NCI-H2029 (cell line): ENCODE measurements around the gene UBE2E2.
"Not testable (repeated sequence)": the region's sequence is repeated elsewhere in the genome, so short reads cannot be mapped to it uniquely, and the experiment has no call there.

ENCODE experiments used
- DNase-seq: peaks from one replicate; lab custom pipeline; 2025; lab: John Stamatoyannopoulos, UW

The UBE2E2 gene

DNA sequence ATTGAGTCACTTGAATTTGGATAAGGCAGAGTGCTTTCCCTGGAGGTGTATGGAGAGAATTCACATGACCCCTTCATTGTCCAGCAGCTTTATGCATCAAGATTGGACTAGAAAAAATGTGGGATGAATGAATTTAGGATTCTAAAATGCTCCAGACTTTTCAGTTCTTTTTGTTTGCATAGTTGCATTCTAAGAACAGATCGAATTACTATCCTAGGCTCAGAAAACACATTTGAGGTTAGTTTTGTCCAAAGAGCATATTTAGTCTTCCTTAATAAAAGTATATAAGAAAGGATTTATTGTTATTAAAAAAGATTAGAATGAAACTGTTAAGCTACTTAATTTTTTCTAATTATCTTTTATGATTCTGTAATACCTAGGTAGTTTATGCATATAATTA, 127.4 kb downstream of the UBE2E2 start:
- no peak for DNase-seq

DNA sequence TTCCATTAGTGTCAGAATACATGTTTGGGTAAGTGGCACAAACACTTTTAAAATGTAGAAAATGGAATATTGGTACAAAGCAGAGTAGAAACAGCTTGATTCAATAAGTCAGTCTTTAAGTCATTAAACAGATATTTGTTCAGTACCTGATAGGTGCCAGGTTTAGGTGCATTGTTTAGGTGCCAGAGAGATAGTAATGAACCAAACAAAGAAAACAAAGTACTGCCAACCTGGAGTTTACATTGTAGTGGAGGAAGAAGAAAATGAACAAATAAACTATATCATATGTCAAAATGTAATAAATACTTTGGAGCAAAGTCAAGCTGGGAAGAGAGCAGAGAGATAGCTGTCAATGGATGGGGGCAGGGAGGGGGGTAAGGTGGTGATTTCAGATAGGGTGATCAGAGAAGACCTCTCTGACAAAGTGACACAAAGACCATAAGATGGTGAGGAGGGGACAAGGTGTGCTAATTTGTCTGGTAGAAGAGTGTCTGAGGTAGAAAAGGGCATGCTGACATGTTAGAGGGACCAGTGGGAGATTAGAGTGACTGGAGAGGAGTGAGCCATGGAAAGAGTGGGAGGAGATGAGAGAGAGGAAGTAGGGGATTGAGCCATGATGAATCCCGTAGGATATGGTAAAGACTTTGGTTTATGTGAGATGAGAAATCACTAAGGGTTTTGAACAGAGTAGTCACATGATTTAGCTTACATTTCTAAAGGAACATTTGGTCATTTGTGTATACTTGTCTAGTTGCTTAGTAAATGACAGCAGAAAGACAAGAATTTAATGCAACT, 128.2 kb downstream of the UBE2E2 start:
- no peak for DNase-seq

DNA sequence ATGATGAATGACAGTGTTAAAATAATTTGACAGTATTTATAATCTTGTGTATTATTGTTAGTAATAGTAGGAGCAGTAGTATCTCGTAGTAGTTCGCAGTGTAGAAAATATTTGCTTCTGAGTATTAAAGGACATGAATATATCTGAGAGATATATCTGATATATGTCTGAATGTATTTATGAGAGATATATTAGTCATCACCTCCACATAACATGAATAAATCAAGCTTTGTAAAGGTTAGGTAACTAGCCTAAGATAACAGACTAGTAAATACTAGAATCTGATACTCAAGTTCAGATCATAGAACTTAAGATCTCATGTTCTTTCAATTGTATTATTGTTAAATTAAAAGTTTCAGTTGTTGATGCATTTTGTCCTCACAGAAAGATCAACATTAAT, 130.5 kb downstream of the UBE2E2 start:
- no peak for DNase-seq

DNA sequence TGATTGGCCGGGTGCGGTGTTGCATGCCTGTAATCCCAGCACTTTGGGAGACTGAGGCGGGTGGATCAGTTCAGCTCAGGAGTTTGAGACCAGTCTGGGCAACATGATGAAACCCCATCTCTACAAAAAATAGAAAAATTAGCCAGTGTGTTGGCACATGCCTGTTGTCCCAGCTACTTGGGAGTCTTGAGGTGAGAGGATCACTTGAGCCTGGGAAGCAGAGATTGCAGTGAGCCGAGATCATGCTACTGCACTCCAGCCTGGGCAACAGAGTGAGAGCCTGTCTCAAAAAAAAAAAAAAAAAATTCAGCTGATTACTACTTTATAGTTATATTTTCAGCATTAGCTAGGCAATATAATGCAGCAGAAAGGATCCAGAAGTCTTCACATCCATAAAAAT, 133.7 kb downstream of the UBE2E2 start:
- DNase-seq = not testable (repeated sequence)

DNA sequence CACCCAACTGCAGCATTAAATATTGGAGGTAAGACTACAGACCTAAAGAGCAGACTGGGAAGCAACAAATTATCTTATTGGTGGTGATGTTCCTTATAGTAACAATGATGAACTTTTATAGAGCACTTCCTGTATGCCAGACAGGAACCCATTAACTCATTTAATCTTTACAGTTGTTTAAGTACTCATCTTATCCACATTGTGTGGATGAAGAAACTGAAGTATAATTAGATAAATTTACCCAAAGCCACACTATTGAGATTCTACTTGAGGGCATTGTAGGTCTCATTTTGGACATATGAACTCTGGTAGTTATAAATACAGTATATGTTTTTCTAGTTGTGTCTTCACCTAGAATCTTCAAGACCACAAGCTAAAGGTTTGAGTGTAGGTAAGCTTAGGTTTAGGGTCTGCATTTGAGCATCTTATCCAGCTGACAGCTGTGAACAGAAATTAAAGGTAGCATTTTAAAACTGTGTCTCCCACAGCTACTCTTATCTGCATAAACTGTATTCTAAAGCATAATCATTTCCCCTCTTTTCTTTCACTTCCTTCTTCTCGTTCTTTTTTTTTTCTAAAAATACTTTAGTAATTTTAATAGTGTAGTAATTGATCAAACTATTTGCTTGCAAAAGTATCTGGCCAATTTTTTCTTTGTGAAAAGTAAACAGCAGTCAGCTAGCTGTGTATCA, 138.2 kb downstream of the UBE2E2 start:
- DNase-seq = no peak

DNA sequence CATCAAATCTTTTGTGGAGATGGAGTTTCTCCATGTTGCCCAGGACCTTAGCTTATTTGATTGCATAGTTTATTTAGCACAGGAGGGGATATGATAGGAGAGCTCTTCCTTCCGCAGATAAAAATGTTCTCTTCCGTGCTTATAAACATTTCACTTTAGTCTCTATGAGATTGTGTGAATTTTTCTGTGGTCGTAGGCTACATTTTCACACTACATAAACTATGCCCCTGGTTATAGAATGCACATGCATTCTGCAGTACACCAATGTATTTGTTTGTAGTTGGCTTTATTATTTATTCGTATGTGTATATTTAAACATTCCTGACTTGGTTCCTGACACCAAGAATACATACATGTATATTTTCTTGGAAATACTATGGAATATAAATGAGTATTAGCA, 139.2 kb downstream of the UBE2E2 start:
- DNase-seq = no peak

DNA sequence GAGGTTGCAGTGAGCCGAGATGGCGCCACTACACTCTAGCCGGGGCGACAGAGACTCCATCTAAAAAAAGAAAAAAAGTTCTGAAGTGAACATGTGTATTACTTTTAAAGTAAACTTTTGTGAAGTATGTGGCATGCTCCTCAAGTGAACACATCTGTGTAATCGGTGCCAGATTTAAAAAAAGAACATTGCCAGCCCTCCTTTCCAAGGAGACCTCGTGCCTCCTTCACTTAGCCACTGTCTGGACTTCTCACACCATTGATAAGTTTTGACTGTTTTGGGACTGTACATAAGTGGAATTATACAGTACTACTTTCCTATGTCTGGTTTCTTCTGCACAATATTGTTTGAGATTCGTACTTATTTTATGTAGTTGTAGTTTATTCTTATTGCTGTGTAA, 140.4 kb downstream of the UBE2E2 start:
- no peak for DNase-seq

DNA sequence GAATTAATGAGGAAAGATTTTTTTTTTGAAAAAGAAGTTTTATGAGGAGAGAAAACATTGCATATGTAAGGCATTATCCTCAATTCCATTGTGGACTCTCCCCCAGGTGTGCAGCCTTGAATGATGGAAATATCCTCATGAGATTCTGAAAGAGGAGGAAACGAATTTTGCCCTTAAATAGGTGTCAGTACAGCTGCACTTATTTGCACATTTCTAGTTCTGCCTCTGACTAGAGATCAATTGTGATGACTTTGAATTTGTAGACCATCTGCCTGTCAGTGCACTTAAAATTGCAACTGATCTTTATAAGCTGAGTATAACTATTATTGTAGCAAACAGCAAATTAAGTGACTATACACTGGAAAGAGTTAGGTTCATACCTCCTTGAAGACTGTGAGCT, 141.8 kb downstream of the UBE2E2 start:
- DNase-seq = no peak

DNA sequence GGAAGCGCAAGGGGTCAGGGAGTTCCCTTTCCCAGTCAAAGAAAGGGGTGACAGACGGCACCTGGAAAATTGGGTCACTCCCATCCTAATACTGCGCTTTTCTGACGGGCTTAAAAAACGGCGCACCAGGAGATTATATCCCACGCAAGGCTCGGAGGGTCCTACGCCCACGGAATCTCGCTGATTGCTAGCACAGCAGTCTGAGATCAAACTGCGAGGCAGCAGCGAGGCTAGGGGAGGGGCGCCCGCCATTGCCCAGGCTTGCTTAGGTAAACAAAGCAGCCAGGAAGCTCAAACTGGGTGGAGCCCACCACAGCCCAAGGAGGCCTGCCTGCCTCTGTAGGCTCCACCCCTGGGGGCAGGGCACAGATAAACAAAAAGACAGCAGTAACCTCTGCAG, 146.3 kb downstream of the UBE2E2 start:
- not testable (repeated sequence) for DNase-seq

DNA sequence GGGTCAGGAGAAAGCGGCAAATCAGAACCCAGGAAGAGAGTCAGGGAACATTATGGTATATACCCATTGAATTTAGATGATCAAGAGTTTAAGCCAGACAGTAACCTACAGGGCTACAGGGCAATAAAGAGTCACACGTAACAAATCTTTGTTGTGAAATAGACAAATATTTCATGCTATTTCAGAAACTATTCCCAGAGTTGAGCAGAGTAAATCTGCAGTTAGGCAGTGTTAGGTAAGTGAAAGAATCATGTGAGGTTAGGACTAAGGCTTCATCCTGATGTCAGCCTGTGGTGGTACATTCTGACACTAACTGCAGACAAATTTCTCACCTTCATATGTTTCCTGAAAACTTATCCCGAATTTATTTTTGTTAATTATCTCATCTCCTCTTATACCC, 153.0 kb downstream of the UBE2E2 start:
- DNase-seq = no peak

DNA sequence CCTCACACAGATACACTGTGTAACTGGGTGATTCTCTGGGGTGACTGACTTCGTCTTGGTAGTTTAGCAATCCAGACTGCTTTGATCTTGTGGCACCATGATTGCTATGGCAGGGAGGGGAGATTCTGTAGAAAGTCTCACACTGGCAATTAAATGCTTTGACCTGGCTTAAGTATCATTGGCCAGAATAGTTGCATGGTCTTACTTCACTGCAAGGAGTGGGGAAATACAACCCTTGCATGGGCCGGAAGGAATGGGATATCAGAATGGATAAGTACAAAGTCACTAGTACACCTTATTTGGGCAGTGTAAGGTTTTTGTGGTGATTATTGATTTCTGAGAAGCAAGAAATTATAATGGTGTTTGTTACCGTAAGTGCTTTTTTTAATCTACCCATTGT, 153.8 kb downstream of the UBE2E2 start:
- DNase-seq = no peak

DNA sequence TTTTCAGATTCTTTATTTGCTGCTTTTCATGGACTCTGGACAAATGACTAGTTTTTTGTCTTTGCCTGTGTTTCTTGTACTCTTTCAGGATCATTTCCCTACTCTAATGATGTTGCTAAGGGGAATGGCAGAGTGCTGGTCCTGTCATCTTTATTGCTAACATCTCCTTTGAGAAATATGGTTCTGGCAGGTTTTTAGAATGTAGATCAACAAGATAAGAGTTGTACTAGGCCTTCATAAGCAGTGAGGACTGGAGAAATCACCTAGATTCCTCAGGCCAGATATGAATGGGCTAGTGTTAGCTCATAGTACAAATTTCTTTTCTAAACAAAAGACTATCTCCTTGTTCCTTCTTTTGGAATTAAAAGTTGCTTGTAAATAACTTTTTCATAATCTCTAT, 156.0 kb downstream of the UBE2E2 start:
- no peak for DNase-seq

DNA sequence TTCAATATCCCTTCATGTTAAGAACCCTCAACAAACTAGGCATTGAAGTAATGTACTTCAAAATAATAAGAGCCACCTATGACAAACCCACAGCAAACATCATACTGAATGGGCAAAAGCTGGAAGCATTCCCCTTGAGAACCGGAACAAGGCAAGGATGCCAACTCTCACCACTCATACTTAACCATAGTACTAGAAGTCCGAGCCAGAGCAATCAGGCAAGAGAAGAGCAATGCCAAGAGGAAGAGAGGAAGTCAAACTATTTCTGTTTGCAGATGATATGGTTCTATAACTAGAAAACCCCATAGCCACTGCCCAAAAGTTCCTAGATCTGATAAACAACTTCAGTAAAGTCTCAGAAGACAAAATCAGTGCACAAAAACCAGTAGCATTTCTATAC, 161.9 kb downstream of the UBE2E2 start:
- DNase-seq = peak; percentile 85

DNA sequence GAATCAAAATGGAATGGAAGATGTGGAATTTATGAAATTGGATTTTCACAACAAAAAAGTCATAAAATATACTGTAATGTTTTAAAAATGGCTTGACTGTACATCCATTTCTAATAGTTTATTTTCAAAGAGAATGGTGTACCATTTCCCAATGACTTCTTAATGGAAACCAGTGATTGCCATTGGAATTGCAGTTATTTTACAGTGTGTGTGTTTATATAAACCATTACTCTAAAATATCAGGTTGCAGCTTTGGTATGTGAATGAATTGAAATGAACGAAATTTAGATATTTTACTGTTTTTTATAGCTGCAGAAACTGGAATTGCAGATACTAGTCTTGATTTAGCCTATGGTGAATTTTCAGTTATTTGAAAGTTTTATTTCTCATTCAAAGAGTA, 165.6 kb downstream of the UBE2E2 start:
- DNase-seq = no peak

DNA sequence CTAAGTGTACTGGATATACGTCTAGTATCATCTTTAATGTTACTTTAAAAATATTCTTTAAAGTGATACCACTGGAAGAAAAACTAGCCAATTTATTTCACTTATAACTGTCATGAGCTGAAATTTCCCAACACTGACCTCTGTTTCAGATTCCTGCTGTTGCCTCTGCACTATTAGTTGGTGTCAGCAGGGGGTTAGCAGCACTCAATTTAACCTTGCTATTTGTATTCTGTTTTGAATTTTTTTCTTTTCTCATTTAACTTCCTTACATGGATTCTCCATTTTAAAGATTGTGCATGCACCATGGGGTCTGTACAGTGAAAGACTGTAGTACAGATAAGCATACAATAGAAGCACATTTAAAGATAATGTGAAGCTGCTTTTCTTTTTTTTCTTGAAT, 169.2 kb downstream of the UBE2E2 start:
- no peak for DNase-seq

DNA sequence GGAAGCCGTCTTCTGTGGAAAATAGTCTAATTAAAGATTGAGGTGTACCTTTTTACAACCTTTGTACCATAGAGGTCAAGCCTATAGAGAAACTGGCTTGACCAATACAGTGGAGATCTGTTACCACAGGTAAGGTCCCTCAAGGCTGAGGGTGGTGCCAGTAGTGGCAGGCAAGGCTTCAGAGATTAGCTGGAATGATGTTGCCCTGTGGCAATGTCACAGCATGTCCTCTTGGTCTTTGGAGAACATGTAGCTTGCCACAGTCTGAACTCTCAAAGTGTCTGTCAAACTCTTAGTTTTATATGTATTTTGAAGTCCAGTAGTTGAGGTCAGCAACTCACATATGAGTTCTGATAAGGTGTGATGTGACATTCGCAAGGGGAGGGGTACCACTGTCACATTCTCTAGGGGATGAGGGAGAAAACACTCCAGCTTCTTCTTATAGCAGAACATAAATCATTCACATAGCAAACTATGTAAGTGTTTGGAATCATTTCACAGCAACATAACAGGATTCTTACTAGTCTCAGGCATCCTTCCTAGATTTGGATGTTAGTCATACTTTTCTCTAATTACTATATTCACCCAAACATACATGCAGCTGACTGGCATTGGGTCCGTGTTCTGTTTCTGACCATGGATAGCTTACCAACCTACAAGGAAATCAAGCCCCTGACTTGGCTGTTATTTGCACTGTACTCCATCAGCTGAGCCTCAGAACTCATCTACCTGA, 173.6 kb downstream of the UBE2E2 start:
- DNase-seq = no peak

DNA sequence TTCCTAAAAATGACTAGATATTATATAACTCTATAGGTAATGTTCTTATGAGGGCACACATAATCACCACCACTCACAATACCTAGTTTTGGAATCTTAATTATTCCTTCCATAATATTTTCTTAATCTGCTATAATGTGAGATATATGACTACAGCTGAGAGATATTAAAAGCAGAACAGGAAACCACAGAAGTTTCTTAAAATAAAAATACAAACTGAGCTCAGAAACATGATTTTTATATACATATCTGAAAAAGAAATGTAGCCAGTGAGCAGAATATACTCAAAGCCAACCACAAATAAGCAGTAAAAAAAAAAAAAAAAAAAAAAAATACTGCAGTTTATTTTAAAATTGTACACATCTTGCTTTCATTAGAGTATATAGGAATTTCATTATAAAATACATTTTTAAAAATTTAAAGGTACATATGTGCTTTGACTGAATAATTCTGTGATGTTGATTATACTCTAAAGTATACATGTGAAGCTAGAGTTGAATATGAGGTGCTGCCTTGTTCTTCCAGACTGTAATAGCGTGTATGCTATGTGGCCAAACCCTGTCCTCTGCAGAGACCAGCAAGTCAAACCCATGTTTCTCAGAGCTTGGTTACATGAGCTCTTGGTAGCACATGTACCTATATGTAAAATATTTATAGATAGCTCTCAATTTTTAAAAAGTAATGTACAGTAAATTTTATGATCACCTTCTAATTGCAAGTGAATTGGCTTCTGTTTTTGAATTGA, 175.0 kb downstream of the UBE2E2 start:
- DNase-seq = no peak

DNA sequence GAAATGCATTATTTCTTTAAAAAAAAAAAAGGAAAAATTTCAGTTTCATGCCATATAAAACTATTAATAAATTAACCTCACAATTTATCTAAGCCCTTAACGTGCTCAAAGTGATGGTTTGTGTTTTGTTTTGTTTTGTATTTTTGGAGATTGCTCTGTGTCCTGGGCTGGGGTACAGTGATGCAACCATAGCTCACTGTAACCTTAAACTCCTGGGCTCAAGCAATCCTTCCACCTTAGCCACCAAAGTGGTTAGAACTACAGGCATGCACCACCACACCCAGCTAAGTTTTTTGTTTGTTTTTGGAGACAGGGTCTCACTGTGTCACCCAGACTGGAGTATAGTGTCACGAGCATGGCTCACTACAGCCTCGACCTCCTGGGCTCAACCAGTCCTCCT, 180.7 kb downstream of the UBE2E2 start:
- no peak for DNase-seq

DNA sequence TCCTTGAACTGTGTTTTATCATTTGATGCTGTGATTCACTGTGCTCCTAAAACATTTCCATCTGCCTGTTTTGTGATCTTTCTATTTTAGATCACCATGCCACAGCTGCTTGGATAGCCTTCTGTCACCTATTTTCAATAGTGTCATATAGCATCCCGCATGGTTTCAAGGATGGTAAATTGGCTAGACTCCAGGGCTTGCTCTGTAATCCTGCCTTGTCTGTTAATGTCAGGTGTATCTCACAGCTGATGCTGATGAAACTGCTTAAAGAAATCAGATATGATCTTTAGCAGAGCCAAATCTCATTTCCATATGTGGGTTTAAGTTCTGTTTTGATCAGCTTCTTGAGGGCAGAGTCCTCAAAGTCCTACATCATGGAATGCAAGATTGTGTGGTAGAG, 182.2 kb downstream of the UBE2E2 start:
- peak; percentile 73 for DNase-seq

DNA sequence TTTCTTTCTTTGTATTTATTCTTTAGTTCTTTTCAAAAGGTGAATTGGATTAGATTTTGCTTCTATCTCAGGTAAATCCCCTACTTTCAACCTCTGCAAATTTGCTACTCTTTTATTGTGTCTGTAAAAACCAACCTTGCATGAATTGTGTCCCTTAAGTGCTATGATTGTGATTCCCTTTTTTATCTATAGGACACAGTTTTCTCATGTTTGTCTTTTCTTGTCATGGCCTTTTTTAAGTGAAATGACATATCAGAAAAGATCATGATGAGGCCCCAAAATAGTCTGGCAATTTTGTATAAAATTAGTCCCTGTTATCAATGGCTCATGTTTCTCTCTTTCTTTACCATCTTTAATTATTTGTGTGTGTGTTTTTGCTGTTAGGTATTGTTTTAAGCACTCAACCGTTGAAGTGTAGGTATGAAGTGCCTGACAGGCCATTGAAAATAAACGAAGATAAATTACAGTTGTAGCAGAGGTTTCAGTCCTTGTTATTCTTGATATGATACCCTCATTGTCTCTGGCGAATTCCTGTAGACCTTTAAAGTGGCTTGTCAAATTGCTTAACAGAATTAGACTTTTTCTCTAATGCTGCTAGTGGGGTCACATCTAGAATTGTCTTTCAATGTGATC, 184.3 kb downstream of the UBE2E2 start:
- peak; percentile 36 for DNase-seq

DNA sequence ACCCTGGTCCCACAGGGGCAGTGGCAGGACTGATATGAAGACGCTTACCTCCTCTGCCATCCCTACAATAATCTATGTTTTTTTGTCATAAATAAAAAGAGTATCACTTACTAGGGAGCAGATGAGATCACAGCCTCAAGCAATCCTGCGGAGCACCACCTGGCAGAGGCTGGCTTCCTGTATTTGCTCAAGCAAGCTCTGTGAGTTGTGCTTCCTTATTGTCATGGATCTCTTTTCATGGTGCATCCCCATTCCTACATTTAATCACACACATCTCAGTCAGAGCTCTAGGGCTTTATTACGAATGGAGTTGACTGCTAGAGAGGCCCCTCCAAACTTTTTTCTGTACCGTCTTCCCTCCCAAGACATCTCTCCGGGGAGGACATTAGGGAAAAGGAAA, 186.0 kb downstream of the UBE2E2 start:
- peak; percentile 93 for DNase-seq

DNA sequence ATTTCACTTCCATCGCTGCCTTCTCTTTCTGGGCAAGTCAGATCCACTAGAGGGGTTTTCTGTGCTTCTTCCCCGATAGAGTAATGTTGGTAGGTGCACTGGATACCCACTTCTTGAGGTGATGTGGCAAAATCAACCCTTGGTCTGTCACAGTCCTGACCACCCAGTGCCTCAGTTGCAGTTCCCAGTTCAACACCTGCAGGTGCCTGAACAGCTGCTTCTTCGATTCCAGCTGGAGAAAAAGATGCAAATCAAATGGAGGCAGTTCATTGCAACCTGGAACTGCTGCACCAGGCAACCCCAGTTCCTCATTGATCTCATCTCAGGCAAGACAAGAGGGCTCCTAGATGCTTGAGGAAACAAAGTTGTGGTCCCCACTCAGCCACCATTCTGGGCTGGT, 186.6 kb downstream of the UBE2E2 start:
- no peak for DNase-seq
